Muscle of arm (tissue), 12 donors: ENCODE results near the gene EI24. TPM values are rescaled to one million over a fixed set of nuclear protein-coding genes. Genes with fewer than 3 reads are reported as not detected.

Source experiments
- DNase-seq: peaks from one replicate; pipeline ENCODE4 v3.0.0-alpha.2; 2013
- polyA plus RNA-seq, 12 donors: library from polyadenylated mRNA; unstranded; fragments of 120-200 nt; gene quantifications; one replicate each; pipeline ENCODE4 v1.2.1, GENCODE V29; 2013; ENCODE audit not compliant: insufficient read length in 12 of 12

Gene EI24
- polyA plus RNA-seq, 12 donors = 61.6 to 1,300 (median 73.4) TPM

DNA sequence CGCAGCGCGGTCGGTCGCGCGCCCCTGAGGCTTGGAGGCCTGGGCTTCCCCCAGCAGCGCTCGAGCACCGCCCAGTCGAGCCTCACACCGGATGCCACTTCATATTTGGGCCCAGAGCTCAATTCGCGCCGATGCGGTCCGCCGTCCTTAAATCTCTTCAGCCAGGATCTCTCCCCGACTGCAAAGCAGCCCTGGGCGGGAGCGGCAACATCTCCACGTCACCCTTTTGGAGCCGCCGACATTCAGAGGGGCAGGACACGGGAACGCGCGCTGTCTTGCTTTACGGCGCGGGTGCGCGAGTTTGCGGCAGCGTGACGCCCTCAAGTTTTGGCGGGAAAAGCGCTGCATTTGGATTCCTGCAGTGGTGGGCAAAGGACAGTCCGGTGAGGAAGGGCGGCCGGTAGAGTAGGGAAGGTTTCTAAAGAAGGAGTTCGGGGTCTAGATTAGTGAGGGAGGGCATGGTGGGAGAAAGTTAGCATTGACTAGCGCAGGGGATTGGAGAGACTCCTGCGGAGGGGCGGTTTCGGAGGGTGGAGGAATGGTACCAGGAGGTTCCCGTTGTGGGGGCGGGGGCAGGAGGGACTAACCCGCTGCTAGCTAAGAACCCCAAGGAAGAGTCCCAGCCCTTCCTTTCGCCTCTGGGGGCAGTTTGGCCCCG lies 56.5 kb downstream of the EI24 start:
- peak; percentile 94 for DNase-seq

- DNase-seq = no peak
Measured at GRCh38 chr11:125626288-125626950, 57.1 kb downstream of the EI24 start.

DNA sequence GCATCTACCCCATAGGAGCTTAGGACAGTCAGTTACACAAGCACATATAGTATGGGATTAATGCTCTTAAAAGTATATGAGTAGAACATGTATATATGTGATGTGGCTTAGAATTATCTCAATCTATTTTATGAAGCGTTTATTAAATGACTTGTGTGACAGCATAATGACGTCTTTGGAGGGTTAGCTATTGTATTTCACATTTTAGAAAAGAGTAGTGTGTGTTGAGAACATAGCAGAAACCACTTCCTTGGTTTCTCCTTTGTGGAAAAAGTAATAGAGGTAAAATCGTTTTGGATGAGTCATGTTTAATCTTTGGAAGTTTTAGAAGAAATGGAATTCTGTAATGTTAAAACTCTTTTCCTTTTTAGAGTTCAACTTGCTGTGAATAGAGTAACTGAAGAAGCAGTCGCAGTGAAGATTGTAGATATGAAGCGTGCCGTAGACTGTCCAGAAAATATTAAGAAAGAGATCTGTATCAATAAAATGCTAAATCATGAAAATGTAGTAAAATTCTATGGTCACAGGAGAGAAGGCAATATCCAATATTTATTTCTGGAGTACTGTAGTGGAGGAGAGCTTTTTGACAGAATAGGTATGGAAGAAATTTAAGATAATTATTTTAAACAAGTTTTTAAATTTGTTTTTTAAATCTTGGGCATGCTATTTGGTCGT lies 58.1 kb downstream of the EI24 start:
- DNase-seq = no peak

Other genes starting within 250 kb of the EI24 start
- 10 to 100 TPM in 2 of 12 donors, 1 to 10 TPM in 8, not detected in 2; 4.8 to 15.6 (median 6.8) TPM for gene FEZ1, start 73.2 kb upstream of the EI24 start, polyA plus RNA-seq
- gene STT3A, start 23.4 kb downstream of the EI24 start, polyA plus RNA-seq = 100 to 1,000 TPM in 11 of 12 donors, not detected in 1; 101 to 146 (median 127) TPM
- gene CHEK1, start 55.7 kb downstream of the EI24 start, polyA plus RNA-seq = 10 to 100 TPM in 7 of 12 donors, 1 to 10 TPM in 4, not detected in 1; 5.5 to 17.1 (median 10.9) TPM
- 1 to 10 TPM in 1 of 12 donors, under 1 TPM in 9, not detected in 2; 0.10 to 1.4 (median 0.37) TPM for gene ACRV1, start 111.4 kb downstream of the EI24 start, polyA plus RNA-seq
- under 1 TPM in 1 of 12 donors, not detected in 11; 0.13 TPM for gene PATE1, start 176.8 kb downstream of the EI24 start, polyA plus RNA-seq
- under 1 TPM in 3 of 12 donors, not detected in 9; 0.11 to 0.33 (median 0.15) TPM for gene PATE2, start 209.4 kb downstream of the EI24 start, polyA plus RNA-seq
- not detected for gene PATE3, start 218.7 kb downstream of the EI24 start, polyA plus RNA-seq